Measurements from ENCODE around the gene C1QTNF6.

C1QTNF6 gene

DNA sequence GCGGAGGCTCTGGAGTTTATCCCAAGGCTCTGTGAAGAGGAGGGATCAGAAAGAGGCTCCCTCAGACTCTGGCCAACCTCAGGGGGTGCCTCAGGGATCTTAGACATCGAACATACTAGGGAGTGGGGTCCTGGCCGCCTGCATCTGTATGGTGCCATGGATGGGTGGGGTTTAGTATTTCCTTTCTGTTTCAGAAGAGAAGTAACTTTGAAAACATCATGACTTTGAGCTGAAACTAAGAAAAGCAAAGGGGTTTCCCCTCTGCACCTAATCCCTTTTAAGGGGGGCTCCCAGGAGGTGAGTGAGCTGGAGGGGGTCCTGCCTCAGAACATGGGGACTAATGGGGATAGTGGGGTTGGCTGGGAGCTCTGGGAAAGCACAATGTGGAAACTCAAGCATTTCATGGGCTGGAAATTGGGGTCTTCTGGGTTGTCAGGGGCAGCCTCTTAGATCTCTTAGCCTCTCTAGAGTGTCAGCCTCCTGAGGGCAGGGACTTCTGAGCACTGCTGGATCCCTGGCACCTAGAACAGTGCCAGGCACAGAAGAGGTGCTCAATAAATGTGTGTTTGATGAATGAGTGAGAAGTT, 36.0 kb upstream of the C1QTNF6 start:
- no peak for DNase-seq (ENCODE audit: low spot score)

DNA sequence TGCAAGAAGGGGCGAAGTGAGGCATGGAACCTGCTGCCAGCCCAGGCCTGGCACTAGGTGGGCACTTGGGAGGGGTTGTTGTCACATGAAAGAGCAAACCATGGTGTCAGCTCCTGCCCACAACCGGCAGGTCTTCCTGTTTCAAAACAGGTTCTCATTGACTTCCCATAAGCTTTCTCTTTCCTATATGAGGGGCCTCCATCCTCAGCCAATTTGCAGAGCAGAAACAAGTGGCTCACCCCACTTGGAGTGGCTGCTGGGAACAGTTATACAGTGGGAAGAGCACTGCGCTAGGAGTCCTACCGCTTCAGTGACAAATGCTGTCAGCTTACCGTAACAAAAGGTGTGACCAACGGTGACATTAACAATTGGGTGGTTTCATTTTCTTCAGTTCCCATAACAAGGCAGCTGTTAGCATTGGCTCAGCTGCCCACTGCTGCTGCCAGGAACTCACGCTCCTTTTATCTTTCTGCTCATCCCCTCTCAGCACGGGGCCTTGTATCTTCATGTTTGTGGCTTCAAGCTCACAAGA, 34.5 kb upstream of the C1QTNF6 start:
- DNase-seq (ENCODE audit: low spot score), result no peak

DNA sequence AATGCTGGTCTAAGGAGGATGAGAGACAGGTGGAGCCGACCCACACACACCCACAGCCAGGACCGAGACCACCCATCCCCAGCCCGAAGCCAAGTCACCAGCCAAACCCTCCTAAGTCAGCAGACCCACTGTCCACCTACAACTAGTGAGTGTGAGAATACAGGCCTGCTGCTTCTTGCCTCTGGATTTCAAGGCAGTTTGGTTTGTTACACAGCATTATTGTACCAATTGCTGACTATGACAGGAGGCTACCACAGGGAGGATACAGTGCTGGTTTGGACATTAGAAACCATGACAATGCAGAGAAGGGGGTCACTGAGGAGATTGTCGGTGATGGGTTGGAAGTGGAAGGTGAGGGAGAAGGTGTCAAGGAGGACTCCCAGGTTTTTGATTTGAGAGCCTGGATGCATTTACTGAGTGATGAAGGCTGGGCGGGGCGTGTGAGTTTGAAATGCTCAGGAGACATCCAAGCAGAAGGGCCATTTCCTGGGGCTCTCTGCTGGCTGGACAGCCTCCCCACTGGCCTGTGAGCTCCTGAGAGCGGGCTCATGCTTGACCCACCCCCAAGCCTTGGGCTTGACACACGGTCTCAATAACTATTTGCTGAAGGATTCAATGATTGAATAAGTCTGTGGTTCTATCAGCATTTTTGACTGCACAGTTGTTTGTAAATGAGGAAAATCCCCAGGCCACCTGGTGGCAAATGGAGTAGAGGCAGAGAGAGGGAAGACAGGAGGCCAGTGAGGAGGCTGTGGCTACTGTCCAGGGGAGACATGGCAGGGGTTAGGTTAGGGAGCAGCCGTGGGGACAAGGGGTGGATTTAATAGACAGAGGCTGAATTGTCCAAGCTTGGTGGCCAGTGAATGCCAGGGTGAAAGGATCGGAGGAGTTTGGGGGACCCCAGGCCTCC, 33.6 kb upstream of the C1QTNF6 start:
- no peak for DNase-seq (ENCODE audit: low spot score)

DNA sequence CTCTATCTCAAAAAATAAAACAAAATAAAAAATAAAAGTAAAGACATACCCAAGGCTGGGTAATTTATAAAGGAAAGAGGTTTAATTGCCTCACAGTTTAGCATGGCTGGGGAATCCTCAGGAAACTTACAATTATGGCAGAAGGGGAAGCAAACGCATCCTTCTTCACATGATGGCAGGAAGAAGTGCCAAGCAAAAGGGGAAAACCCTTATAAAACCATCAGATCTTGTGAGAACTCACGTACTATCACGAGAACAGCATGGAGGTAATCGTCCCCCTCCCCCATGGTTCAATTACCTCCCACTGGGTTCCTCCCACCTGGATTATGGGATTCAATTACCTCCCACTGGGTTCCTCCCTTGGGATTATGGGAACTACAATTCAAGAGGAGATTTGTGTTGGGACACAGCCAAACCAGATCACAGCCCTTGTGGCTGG, 32.5 kb upstream of the C1QTNF6 start:
- no peak for DNase-seq (ENCODE audit: low spot score)

DNA sequence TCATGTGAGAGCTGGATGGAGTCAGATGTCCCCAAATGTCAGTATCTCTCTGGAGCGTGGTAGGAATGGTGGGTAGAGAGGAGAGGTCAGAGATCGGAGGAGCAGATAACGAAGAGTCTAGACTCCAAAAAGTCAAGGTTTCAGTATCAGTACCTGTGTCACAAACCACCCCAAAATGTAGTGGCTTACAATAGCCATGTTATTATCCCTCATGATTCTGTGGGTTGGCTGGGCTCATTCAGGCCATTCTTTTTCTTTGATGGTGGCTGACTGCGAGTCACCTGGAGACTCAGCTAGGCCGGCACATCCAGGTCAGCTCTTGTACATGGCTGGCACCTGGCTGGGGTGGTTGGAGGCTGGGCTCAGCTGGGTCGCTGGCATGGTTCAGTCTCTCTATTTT, 31.5 kb upstream of the C1QTNF6 start:
- DNase-seq (ENCODE audit: low spot score), result no peak

DNA sequence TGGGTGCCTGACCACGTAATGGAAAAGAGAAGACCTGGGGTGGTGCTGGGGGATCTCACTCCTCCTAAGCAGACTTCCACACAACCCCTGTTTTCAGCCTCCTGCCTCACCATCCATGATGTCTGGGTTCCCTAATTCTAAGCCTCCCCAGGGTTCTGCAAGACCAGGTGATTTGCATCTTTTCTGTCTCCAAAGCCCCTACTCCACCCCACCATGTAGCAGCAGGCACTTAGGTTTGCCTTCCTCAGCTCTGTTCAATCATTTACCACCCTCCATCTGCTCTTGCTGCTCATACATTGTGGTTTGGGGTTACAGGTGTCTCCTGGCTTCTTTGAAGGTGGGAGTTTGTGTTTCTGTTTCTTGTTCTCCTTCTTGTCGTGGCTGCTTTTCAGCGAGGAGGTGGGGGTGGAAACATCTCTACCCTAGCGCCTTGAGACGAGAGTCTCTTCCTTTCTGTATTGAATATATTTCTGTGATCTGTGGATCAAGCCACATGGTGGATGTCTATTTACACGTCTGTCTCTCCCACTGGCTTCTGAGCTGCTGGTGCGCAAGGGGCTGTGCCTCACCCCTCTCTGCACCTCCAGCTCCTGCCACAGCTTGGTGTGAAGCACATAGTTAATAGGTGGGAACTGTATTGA, 30.8 kb upstream of the C1QTNF6 start:
- DNase-seq (ENCODE audit: low spot score), result no peak

DNA sequence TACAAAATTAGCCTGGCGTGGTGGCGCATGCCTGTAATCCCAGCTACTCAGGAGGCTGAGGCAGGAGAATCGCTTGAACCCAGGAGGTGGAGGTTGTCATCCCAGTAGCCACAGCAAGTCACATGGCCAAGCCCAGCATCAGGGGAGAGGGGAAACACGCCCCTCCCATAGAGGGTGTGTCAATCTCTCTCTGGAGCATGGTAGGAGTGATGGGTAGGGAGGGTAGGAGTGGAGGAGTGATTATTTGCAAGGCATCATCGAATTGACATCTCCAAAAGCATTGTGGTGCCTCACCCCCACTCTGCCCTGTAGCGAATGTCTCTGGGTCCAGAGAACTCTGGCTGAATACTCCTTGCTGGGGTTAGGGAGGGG, 30.3 kb upstream of the C1QTNF6 start:
- DNase-seq (ENCODE audit: low spot score), result no peak

DNA sequence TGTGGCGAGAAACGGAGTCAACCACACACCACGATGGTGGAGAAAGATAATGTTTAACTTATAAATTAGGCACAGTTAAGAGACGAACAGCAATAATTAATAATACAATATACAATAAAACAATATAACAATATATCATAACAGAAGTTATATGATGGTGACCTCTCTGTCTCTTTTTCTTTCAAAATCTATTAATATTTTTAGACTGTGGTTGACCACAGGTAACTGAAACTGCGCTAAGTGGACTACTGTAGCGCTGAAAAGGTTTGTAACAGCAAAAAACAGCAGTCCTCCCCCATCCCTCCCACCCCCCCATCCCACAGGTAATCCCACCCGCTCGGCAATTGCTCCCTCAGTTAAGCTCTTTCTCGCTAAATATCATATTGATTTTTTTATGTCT, 27.8 kb upstream of the C1QTNF6 start:
- DNase-seq (ENCODE audit: low spot score), result no peak

DNA sequence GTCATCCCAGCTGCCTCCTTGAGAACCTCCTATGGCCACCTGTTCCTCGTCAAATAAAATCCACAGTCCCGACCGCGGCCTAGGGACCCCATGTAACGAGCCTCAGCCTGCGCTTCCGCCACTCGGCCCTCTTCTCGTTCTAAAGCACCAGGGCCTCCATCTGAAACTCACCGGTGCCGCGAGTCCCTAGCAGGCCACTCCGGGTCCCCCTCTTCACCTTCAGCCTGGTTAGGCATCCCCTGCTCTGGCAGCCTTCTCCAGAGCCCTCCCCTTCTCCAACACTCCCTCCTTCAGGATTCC, 26.6 kb upstream of the C1QTNF6 start:
- DNase-seq (ENCODE audit: low spot score), result no peak

DNA sequence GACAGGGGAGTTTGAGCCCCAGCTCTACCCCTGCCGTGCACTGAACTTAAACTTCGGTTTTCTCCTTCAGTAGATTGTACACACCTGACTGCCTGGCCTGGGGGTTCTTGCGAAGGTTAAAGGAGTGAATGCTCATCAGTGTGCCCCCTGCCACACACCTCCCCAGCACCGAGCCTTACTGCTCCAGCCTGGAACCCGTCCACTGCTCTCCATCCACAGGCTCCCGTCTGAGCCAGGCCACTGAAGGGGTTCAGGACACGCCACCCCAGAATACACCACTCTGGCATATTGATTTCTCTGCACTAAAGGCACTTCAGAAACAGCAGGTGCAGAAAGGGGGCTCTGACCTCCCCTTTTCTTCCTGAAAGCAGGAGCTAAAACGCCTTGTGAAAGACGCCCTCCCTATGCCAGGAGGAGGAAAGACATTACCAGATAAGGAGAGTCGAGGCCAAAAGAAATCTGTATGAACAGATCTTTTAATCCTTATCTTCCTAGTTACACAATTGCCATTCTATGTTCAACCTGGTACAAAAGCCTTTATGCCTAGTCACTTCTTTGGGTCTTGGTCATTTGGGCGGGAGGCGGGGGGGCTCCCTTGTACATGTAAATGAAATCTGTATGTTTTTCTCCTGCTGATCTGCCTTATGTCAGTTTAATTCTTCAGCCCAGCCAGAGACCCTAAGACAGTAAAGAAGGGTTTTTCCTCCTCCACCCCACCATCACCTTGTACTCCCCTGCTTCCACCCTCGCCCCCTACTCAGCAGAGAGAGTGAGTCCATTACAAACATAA, 26.1 kb upstream of the C1QTNF6 start:
- no peak for DNase-seq (ENCODE audit: low spot score)

DNA sequence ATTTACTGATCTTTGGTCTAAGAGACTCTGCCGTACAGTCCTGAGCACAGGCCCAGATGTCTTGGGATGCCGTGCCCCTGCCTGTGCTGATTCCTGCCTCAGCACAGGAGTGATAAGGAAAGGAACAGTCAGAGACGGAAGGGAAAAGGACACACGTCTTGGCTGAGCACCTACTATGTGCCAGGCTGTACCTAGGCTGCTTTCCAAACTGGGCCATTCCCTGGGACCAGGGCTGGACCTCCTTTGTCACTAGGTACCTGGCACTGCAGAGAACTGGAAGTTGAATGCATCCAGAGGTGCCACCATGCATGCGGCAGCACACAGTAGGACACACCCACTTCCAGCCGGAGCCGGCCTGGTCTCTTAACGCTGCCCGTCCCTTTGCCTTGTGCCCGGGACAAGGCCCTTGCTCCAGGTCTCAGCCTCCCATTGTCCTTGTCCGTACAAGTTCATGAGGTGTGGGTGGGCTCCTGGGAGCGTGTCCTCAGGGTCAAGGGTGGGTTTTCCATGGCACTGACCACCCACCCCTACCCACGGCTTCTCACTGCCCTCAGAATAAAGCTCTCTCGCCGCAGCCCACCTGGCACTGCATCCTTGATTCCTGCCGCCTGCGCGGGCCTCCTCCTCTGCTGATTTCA, 25.3 kb upstream of the C1QTNF6 start:
- no peak for DNase-seq (ENCODE audit: low spot score)

DNA sequence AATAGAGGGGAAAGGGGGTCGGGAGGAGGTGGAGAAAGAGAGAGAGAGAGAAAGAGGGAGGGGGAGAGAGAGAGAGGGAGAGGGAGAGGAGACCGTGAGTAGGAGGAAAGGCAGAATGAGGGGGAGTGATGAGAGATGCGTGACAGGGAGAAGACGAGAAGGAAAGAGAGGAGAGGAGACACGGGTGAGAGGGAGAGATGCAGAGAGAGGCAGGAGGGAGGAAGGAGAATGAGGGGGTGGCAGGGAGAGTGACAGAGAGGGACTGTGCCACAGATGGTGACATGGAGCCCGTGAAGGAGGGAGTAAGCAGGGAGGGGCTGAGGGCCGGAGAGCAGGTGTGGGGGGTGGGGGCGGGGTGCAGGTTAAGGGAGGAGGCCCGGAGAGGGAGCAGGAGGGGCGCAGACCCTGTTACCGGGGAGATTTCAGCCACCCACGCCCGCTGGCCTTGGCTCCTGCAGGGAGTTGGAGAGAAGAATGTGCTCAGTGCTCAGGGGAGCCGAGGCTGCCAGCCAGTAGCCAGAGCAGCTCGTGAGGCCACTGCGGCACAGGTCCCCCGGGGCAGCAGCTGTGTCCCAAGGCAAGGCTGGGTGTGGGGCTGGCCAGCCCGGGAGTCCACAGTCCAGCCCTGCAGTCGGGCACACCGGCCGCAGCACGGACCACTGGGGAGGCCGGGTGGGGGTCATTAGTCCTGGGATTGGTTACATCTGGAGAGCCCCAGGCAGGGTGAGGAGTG, 24.3 kb upstream of the C1QTNF6 start, which contains the start of gene SSTR3:
SSTR3 (minus strand) TSS at position 304 of the 733 bp plus-strand sequence. CDS start 4,674 bp downstream, outside the sequence.
- no peak for DNase-seq (ENCODE audit: low spot score)

DNA sequence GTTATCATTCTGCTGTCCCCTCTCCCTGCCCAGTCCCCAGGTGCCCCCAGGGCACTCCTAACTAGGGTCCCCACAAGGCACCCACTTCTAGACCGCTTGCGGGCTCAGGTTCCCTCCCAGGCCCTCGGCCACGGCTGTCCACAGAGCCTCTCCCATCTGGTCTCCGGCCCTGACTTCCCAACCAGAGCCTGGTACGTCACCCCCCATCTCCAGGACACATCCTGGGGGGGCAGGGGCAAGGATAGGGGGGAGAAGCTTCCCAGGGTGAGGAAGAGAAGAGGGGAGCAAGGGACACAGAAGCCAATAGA, 23.8 kb upstream of the C1QTNF6 start:
- no peak for DNase-seq (ENCODE audit: low spot score)

DNA sequence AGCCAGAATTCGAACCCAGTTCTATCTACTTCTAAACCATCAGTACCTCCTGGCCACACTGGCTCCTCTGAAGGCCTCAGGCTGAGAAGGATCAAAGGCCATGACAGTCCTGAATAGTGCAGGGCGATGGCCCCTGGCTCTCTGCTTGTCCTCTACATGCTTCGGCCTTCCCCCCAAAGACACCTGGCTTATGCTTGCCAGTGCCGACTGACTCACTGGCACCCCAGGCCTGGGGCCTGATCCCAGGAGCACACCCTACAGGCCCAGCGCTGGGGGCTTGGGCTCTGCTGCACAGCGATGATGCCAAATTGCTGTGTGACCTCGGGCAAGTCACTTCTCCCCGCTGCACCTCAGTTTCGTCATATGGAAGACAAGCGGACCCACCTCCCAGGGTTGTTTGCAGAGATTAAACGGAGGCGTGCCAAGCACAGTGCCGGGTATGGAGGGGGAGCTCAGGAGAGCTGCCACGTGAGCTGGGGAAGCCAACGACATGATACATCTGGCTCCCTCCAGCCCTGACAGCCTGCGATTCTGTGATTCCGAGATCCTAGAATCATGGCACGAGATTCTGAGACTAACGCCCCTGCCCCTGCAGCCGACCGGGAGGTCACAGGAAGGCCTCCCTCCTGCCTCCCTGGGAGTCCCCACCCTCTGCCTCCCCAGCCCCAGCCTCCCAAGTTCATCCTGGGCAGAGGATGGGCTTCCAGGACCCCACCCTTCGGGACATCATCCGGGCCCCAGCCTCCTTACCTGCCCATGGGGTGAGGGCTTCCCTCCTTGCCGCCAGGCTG, 23.2 kb upstream of the C1QTNF6 start:
- no peak for DNase-seq (ENCODE audit: low spot score)

DNA sequence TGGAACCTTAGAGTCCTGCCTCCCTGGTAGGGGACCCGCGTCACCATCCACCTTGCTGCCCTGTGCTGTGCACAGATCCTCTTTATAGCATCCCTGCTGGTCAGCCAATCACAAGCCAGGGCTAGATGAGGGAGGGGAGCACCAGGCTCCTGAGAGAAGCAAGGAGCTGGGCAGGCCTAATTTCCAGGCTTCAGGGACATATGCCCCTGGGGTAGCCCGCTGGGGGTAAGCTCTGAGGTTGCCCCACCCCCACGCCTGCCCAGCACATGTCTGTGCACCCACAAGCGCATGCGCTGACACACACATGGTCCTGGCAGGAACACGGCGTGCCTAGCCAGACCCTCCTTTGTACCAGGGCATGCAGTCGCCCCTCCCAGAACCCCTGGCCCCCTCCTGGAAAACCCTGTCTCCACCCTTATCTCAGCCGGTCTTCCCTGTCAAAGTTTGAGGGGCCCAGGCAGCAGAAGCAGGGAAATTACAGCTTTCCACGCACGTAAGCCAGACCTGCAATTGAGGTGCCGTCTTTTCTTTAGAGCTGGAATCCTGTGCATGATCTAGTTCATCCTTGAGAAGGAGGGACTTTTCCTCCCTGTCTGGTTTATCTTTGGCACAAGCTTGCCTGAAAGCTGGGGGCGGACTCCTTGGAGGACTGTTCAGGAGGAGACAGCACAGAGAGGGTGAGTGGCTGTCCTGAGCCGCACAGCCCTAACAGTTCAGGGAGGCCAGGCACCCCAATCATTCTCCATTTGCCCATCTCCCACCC, 22.2 kb upstream of the C1QTNF6 start:
- DNase-seq (ENCODE audit: low spot score), result no peak

DNA sequence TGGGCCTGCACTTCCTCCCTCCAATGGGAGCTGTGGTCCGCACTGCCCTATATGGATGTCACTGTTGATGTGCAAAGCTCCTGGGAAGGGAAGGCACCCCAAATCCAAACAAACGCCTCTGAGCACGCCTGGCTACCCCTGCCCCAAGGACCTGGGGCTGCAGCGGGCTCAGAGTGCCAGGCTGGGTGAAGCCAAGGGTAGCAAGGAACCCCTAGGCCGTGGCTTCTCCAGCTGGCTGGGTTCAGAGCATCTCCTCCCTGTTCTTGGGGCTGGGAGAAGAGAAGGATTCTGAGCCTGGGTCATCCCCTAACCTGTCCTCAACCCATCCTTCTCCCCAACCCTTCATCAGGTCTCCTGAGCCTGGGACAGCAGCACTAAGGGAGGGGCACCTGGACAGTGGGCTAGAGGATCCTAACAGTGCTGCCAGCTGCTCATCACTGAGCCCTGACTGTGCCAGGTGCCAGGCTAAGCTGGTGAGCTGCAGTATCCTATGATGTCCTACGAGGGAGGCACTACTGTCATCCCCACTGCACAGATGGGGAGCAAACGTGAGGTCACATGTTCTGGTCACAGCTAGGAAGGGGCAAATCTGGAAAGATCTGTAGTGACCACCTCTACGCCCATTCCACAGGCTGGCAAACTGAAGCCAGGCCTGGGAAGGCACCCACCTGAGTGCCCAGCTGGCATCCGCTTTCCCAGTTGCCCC, 21.2 kb upstream of the C1QTNF6 start:
- DNase-seq (ENCODE audit: low spot score), result no peak

DNA sequence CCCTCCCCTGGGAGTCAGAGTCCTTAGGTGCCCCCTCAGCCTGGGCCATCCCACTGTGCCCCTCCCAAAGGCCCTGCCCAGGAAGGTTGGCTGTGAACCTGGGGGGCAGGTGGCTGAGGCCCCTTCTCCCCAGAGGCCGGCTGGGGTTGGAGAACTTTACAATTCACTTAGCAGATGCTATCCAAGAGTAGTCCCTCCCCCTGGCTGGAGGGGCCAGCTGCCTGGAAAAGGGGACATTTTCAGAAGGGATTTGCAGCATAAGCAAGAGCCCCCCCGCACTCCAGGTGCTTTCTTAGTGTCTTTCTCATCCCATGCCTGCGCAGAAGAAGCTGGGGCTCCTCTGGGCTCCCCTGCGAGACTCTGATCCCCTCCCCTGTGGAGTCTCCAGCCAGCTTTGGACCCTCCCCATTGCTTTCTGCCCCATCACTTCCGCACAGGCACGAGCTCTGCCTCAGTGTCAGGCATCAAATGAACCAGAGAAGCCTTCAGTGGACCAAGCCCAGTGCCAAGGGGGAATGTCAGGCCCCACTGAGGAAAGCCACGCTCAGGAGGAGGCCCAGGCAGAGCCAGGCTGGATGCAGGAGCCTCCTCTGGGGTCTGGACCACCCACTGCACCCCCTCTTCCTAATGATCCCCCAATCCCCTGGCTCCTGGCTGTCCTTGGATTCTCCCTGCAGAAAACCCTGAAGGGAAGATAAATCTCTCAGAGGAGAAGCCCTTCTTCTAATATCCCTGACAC, 20.5 kb upstream of the C1QTNF6 start:
- DNase-seq (ENCODE audit: low spot score), result no peak

DNA sequence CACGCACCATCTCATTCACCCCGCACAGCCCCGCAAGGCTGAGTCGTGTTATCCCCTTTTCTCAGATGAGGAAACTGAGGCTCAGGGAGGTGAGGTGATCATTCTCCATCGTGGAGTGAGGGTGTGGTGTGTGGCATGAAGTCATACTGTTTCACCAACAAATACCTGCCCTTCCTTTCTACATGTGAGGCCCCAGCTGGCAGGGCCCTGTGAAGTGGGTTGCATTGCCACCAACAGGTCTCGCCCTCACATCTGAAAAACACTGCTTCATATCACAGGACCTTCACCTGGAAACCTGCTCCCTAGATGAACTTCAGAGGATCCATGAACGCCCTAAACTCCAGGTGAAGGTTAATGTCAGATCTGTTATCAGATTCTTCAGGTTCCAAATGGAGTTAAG, 19.9 kb upstream of the C1QTNF6 start:
- DNase-seq (ENCODE audit: low spot score), result no peak

All from COLO829 (cell line).